ENCODE measurements around the gene TMPRSS7.
A peak's percentile ranks its signal among the peaks of the same experiment; 100 is the strongest.

TMPRSS7 gene

DNA sequence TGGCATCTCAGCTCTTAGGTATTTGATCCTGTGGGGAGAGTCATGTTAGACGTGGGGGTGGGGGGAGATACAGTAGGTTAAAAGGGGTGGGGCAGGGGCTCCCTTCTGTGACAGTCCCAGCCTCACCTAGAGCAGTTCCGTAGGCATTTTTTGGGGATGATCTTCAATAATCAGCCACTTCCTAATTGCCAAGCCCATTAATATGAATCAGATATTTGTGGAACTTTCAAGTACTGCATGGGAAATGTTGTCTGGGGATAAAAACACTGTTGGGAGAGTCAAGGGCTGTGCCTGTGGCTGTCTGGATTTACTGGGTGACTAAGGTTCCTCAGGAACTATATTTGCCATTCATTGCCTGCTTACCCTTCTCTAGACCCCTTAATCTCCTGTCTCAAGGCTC, 61.2 kb downstream of the TMPRSS7 start:
- H3K9ac ChIP-seq (ENCODE audit: insufficient read length), result no peak overlapping the region
- no peaks in the 10 kb centered on the region for H3K36me3 ChIP-seq (ENCODE audit: insufficient read depth, low read length)
- H3K9me3 ChIP-seq (ENCODE audit: low read depth, low read length), result no peaks in the 10 kb centered on the region
- TF ChIP-seq POLR2AphosphoS5 (IDR thresholded peaks at IDR 0.05; ENCODE audit: borderline replicate concordance, low read depth, low read length) (no peak), EZH2 (IDR thresholded peaks at IDR 0.05) (no peak), FOXP2 (optimal IDR thresholded peaks at IDR 0.05; ENCODE audit: control extremely low read depth, extremely low read length, insufficient read depth) (no peak)
- H3K27ac ChIP-seq, result no peak overlapping the region
- DNase-seq (ENCODE audit: low read depth, low spot score), result no peak
- no peak overlapping the region for H3K4me3 ChIP-seq

- TF ChIP-seq POLR2AphosphoS5 (IDR thresholded peaks at IDR 0.05; ENCODE audit: borderline replicate concordance, low read depth, low read length), result no peak
- TF ChIP-seq EZH2 (IDR thresholded peaks at IDR 0.05), result no peak
- TF ChIP-seq FOXP2 (optimal IDR thresholded peaks at IDR 0.05; ENCODE audit: control extremely low read depth, extremely low read length, insufficient read depth), result no peak
These were observed 61.6 kb downstream of the TMPRSS7 start for GRCh38 chr3:112096176-112096575.

GRCh38 chr3:112097378-112097777, 62.8 kb downstream of the TMPRSS7 start:
- no peak overlapping the region for H3K9ac ChIP-seq (ENCODE audit: insufficient read length)
- H3K9me3 ChIP-seq (ENCODE audit: low read depth, low read length), result no peaks in the 10 kb centered on the region
- no peak for TF ChIP-seq EZH2 (IDR thresholded peaks at IDR 0.05)
- TF ChIP-seq POLR2AphosphoS5 (IDR thresholded peaks at IDR 0.05; ENCODE audit: borderline replicate concordance, low read depth, low read length), result no peak
- TF ChIP-seq FOXP2 (optimal IDR thresholded peaks at IDR 0.05; ENCODE audit: control extremely low read depth, extremely low read length, insufficient read depth), result no peak
- H3K36me3 ChIP-seq (ENCODE audit: insufficient read depth, low read length), result no peaks in the 10 kb centered on the region
- no peak for DNase-seq (ENCODE audit: low read depth, low spot score)
- no peak overlapping the region for H3K4me3 ChIP-seq
- no peak overlapping the region for H3K27ac ChIP-seq

More at GRCh38 chr3:112096176-112096575, 61.6 kb downstream of the TMPRSS7 start:
- no peak overlapping the region for H3K9ac ChIP-seq (ENCODE audit: insufficient read length)
- no peak overlapping the region for H3K27ac ChIP-seq
- DNase-seq (ENCODE audit: low read depth, low spot score), result no peak
- no peaks in the 10 kb centered on the region for H3K36me3 ChIP-seq (ENCODE audit: insufficient read depth, low read length)
- no peak overlapping the region for H3K4me3 ChIP-seq
- no peaks in the 10 kb centered on the region for H3K9me3 ChIP-seq (ENCODE audit: low read depth, low read length)

GRCh38 chr3:112101916-112102315, 67.4 kb downstream of the TMPRSS7 start:
- Histone ChIP-seq H3K4me3 (no peak overlapping the region), H3K9me3 (ENCODE audit: low read depth, low read length) (no peaks in the 10 kb centered on the region), H3K27ac (no peak overlapping the region), H3K36me3 (ENCODE audit: insufficient read depth, low read length) (no peaks in the 10 kb centered on the region), H3K9ac (ENCODE audit: insufficient read length) (no peak overlapping the region)
- TF ChIP-seq FOXP2 (optimal IDR thresholded peaks at IDR 0.05; ENCODE audit: control extremely low read depth, extremely low read length, insufficient read depth), result no peak
- TF ChIP-seq POLR2AphosphoS5 (IDR thresholded peaks at IDR 0.05; ENCODE audit: borderline replicate concordance, low read depth, low read length), result no peak
- DNase-seq (ENCODE audit: low read depth, low spot score), result no peak

DNA sequence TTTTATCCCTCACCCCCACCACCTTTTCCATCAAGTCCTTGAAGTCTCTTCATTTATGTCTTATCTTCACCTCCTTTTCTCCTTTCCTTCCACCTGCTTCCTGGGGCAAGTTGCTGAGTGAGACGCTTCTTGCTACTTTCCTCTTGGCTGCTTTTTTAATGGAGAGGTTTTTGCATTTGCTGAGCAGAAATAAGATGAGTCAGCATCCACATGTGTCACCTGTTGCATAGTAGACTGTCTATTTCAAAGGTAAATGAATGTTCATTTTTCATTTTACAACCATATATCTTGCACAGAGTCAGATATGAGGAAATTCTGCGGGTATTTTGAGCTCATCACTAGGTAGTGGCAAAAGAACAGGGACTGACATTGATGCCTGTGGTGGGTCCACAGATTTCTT, 70.2 kb downstream of the TMPRSS7 start:
- no peak for DNase-seq (ENCODE audit: low read depth, low spot score)
- TF ChIP-seq EZH2 (IDR thresholded peaks at IDR 0.05) (no peak), POLR2AphosphoS5 (IDR thresholded peaks at IDR 0.05; ENCODE audit: borderline replicate concordance, low read depth, low read length) (no peak), FOXP2 (optimal IDR thresholded peaks at IDR 0.05; ENCODE audit: control extremely low read depth, extremely low read length, insufficient read depth) (no peak)

DNA sequence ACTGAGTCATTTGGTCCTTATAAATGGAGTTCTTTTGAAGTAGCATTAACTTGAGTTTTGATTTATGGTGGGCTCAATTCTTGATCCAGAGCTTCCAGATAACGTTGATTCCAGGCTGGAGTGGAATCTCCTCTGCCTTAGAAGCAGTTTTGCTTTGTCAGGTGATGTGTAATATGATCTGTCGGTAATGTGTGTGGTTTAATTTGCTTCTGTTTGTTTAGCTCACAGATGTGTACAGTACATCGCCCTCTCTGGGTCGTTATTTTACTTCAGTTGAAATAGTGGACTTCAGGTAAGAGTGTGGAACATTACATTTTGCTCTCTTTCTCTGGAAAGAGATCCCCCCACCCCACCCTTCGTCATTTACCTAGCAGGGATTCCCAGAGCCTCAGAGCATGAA, 74.8 kb downstream of the TMPRSS7 start:
- Histone ChIP-seq H3K4me3 (no peak overlapping the region), H3K9me3 (ENCODE audit: low read depth, low read length) (no peaks in the 10 kb centered on the region), H3K27ac (no peak overlapping the region), H3K36me3 (ENCODE audit: insufficient read depth, low read length) (no peaks in the 10 kb centered on the region), H3K9ac (ENCODE audit: insufficient read length) (no peak overlapping the region)
- TF ChIP-seq EZH2 (IDR thresholded peaks at IDR 0.05), result no peak
- TF ChIP-seq FOXP2 (optimal IDR thresholded peaks at IDR 0.05; ENCODE audit: control extremely low read depth, extremely low read length, insufficient read depth), result no peak
- no peak for TF ChIP-seq POLR2AphosphoS5 (IDR thresholded peaks at IDR 0.05; ENCODE audit: borderline replicate concordance, low read depth, low read length)
- DNase-seq (ENCODE audit: low read depth, low spot score), result no peak

More for the DNA sequence above, 70.2 kb downstream of the TMPRSS7 start:
- no peaks in the 10 kb centered on the region for H3K9me3 ChIP-seq (ENCODE audit: low read depth, low read length)
- no peak overlapping the region for H3K27ac ChIP-seq
- H3K36me3 ChIP-seq (ENCODE audit: insufficient read depth, low read length), result no peaks in the 10 kb centered on the region
- no peak overlapping the region for H3K4me3 ChIP-seq
- H3K9ac ChIP-seq (ENCODE audit: insufficient read length), result no peak overlapping the region

- H3K36me3 ChIP-seq (ENCODE audit: insufficient read depth, low read length), result no peaks in the 10 kb centered on the region
- H3K9ac ChIP-seq (ENCODE audit: insufficient read length), result no peak overlapping the region
These were observed 77.4 kb downstream of the TMPRSS7 start for GRCh38 chr3:112111785-112112402.

DNA sequence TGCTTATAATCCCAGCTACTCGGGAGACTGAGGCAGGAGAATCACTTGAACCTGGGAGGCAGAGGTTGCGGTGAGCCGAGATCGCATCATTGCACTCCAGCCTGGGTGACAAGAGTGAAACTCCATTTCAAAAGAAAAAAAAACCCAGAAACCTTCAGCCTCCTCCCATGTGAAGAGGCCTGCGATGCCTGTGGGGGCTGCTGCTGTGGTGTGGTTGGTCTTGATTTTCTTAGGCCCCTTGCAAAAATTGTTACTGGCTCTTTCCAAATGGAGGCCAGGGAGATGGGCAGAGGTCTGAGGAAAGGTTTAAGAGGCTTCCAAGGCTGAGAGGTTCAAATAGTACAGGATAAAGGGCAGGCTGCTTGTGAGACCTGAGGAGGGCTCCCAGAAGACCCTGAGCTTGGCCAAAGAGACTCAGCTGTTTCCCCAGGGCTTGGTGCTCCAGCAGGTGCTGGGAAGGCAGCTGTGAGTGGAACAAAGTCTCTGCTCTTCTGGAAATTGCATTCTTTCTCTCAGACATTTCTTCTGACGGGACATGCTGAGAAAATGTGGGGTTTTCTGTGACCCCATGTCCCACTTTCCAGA, 80.1 kb downstream of the TMPRSS7 start:
- Histone ChIP-seq H3K4me3 (no peak overlapping the region), H3K27ac (no peak overlapping the region), H3K9me3 (ENCODE audit: low read depth, low read length) (no peaks in the 10 kb centered on the region), H3K9ac (ENCODE audit: insufficient read length) (no peak overlapping the region), H3K36me3 (ENCODE audit: insufficient read depth, low read length) (no peaks in the 10 kb centered on the region)
- DNase-seq (ENCODE audit: low read depth, low spot score), result no peak
- no peak for TF ChIP-seq EZH2 (IDR thresholded peaks at IDR 0.05)
- no peak for TF ChIP-seq POLR2AphosphoS5 (IDR thresholded peaks at IDR 0.05; ENCODE audit: borderline replicate concordance, low read depth, low read length)
- TF ChIP-seq FOXP2 (optimal IDR thresholded peaks at IDR 0.05; ENCODE audit: control extremely low read depth, extremely low read length, insufficient read depth), result no peak

More at GRCh38 chr3:112111785-112112402, 77.4 kb downstream of the TMPRSS7 start:
- DNase-seq (ENCODE audit: low read depth, low spot score), result peak; percentile 42
- no peaks in the 10 kb centered on the region for H3K9me3 ChIP-seq (ENCODE audit: low read depth, low read length)
- TF ChIP-seq FOXP2 (optimal IDR thresholded peaks at IDR 0.05; ENCODE audit: control extremely low read depth, extremely low read length, insufficient read depth), result no peak
- no peak for TF ChIP-seq POLR2AphosphoS5 (IDR thresholded peaks at IDR 0.05; ENCODE audit: borderline replicate concordance, low read depth, low read length)
- TF ChIP-seq EZH2 (IDR thresholded peaks at IDR 0.05), result no peak
- no peak overlapping the region for H3K27ac ChIP-seq
- no peak overlapping the region for H3K4me3 ChIP-seq
